Superior temporal gyrus (tissue), 1 donor: ENCODE measurements around the gene WARS2.

Source experiments
- DNase-seq: peaks from one replicate; pipeline ENCODE4 v3.0.0-alpha.2; 2016; ENCODE audit errors: extremely low spot score

Gene WARS2

GRCh38 chr1:119026956-119027355 lies 113.5 kb downstream of the WARS2 start:
- no peak for DNase-seq

GRCh38 chr1:119015547-119015946 lies 124.9 kb downstream of the WARS2 start:
- DNase-seq, result no peak

GRCh38 chr1:119012383-119012782 lies 128.1 kb downstream of the WARS2 start:
- DNase-seq, result no peak

- no peak for DNase-seq
Observed at GRCh38 chr1:119011706-119012105, 128.7 kb downstream of the WARS2 start.

DNA sequence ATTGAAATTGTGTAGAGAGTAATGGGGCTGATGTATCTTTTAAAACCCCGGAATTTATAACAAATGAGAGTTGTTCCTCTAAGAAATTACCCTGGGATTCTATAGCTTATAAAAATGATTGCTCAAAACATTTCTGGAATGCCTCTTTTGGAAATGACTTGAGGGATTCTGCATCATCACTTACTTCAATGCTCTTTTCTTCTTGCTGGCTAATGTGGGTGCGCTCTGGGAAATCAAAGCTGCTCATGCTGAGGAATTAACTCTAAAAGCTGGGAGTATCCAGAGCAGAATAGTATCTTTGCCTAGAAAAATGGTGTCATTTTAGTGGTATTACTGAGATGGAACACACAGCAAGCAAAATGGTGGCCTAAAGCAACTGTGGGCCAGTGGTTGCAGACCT lies 129.3 kb downstream of the WARS2 start:
- no peak for DNase-seq

GRCh38 chr1:119010201-119010600 lies 130.3 kb downstream of the WARS2 start:
- DNase-seq, result no peak

DNA sequence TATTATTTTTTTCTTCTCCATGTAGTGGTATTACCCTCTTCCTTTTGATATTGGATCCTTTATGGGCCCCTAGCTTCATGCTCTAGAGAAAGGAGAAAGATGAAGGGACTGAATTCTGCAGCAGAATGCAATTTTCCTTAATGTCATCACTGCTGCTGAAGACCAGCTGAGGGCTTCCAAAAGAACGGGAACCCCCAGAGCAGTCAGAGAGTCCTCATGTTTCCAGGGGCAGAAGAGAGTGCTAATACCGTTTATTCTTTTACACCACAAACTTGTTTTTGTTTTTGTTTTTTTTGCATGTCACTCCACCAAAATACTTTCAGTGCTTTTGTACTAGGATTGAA lies 131.2 kb downstream of the WARS2 start:
- no peak for DNase-seq

DNA sequence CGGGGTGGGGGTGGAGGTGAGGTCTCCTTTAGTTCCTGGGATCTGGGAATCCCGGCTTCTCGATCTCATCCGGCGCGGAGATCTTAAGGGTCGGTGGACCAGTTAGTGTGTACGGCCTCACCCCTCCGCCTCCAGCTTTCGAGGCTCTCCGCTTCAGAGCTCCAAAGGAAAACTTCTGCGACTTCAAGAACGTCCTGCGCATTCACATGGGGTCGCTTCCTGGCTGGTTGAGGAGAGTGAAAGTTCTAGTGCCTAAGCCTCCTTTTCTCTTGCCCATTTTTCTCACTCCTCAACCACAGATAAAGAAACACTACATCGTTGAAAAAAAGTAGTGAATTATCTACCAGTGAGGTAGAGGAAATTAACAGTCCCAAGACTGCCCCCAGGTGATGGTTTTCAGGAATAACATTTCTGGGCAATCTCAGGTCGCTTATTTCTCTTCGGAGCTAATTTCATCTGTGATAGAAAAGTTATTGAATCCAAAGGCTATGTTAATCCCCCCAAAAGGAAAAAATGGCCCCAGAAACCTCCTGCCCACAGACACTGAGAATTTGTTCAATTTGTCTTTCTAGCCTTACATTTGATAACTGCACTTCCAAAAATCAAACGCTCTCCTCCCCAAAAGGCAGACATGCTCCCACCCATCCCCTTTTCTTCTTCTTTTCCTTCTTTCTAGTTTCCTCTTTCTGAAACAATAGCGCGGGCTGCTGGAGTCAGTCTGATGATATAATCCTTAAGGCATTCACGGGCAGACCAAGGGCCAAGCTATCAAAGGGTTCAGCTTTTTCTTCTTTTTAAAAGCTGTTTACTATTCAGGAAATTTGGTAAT lies 131.8 kb downstream of the WARS2 start:
- DNase-seq, result peak; percentile 62

DNA sequence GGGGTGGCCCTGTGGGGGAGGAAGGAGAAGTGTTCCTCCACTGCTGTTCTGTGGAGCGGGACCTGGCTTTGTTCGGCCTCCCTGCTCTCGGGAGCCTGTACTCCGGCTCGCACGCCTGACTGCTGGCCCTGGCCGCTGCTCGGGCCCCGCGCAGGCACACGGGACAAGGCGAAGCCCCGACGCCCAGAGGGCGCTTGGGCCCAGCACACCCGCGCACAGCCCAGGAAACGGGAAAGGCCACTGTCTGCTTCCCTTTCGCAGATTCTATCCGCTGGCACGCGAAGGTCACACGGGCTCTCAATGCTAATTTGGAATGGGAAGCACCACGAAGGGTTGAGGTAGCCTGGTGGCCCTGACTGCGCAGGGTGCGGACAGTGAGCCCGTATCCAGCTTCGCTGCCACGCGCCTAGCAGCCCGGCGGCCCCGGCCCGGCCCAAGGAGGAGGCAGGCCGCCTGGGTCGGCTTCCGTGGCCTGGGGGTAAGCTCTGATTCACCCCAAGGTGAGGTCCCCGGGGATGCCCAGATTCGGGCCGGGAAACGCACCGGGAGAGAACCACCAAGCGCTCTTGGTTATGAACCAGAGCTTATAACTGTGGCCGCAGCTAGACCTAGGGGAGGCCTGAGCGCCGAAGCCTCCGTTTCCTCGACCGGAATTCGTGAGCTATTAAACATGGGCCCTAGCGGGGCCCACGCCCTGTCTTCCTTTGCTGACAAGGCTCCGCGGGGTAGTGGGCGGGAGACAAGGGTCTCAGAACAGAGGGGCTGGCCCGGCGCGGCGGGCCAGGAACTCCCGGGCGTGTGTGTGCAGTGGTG lies 132.6 kb downstream of the WARS2 start:
- DNase-seq, result no peak

GRCh38 chr1:119007339-119007669 lies 133.1 kb downstream of the WARS2 start:
- DNase-seq, result no peak

GRCh38 chr1:119006406-119007279 lies 133.8 kb downstream of the WARS2 start:
- no peak for DNase-seq

- DNase-seq, result no peak
Observed at GRCh38 chr1:119005724-119006405, 134.6 kb downstream of the WARS2 start.

GRCh38 chr1:119004781-119005180 lies 135.7 kb downstream of the WARS2 start:
- DNase-seq, result no peak

GRCh38 chr1:119004129-119004527 lies 136.3 kb downstream of the WARS2 start:
- DNase-seq, result no peak

GRCh38 chr1:119003413-119004128 lies 136.9 kb downstream of the WARS2 start:
- no peak for DNase-seq

GRCh38 chr1:119002028-119002686 lies 138.3 kb downstream of the WARS2 start:
- no peak for DNase-seq

GRCh38 chr1:119001181-119002027 lies 139.0 kb downstream of the WARS2 start:
- no peak for DNase-seq

GRCh38 chr1:119000371-119001180 lies 139.9 kb downstream of the WARS2 start:
- DNase-seq, result no peak
